Keratinocyte (primary cell): ENCODE data around the gene MDH2.

Source experiments
- CTCF ChIP-seq, 3 experiments: IDR thresholded peaks in 1 of 3; conservative IDR thresholded peaks in 1 of 3; optimal IDR thresholded peaks in 1 of 3; 2 replicates in 2 of 3; 3 replicates in 1 of 3; pipeline versions ENCODE3 to v1.5.1; 2011; ENCODE audit warnings: low read length in 3 of 3, mild to moderate bottlenecking in 3 of 3, moderate library complexity in 2 of 3, control low read depth in 1 of 3, inconsistent platforms in 1 of 3; ENCODE audit not compliant: insufficient read depth in 2 of 3; ENCODE audit errors: extremely low read depth in 1 of 3
- EZH2 ChIP-seq: IDR thresholded peaks from one replicate; pipeline ENCODE4 v1.6.1; 2012; ENCODE audit warnings: inconsistent platforms, mild to moderate bottlenecking, low read length, moderate library complexity

- no peak for TF ChIP-seq CTCF (optimal IDR thresholded peaks at IDR 0.05 in 1 of 3, IDR thresholded peaks at IDR 0.05 in 1 of 3, conservative IDR thresholded peaks at IDR 0.05 in 1 of 3; ENCODE audit: extremely low read depth in 1 of 3, insufficient read depth in 2 of 3, low read length in 3 of 3)
- no peak for TF ChIP-seq EZH2
These were observed 16.5 kb downstream of the MDH2 start for GRCh38 chr7:76064208-76064970.
